ENCODE data around the gene TTLL11.

DNA sequence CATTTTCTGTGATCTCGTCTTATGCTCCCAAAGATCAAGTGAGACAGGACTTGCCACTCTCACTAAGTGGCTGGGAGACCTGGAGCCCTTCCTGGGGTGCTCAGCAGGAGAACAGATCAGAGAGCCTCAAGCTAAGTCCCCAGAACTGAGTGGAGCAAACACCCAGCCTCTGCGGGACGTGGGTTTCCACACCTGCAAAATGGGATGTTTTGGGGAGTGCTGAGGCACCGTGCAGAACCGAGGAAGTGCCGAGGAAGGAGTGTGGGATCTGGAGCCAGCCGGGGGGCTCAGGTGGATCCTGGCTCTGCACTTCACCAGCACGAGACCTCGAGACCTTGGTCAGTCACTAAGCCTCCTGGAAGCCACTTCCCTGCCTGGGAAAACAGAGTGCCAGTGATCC, 275.6 kb downstream of the TTLL11 start:
- TF ChIP-seq, protein P1, sequence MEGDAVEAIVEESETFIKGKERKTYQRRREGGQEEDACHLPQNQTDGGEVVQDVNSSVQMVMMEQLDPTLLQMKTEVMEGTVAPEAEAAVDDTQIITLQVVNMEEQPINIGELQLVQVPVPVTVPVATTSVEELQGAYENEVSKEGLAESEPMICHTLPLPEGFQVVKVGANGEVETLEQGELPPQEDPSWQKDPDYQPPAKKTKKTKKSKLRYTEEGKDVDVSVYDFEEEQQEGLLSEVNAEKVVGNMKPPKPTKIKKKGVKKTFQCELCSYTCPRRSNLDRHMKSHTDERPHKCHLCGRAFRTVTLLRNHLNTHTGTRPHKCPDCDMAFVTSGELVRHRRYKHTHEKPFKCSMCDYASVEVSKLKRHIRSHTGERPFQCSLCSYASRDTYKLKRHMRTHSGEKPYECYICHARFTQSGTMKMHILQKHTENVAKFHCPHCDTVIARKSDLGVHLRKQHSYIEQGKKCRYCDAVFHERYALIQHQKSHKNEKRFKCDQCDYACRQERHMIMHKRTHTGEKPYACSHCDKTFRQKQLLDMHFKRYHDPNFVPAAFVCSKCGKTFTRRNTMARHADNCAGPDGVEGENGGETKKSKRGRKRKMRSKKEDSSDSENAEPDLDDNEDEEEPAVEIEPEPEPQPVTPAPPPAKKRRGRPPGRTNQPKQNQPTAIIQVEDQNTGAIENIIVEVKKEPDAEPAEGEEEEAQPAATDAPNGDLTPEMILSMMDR (IDR thresholded peaks at IDR 0.05; ENCODE audit: insufficient read depth, low read depth, low read length) = no peak
- TF ChIP-seq EZH2 (IDR thresholded peaks at IDR 0.05; ENCODE audit: insufficient read depth, low read length) = no peak
